NCI-H1417 (cell line): ENCODE results near the gene ADGRB3.
"Not testable (repeated sequence)": the region's sequence is repeated elsewhere in the genome, so short reads cannot be mapped to it uniquely, and the experiment has no call there.

Source experiments
- DNase-seq, 3 experiments: peaks; one replicate each; lab custom pipeline; 2025; lab: John Stamatoyannopoulos, UW

ADGRB3 gene

GRCh38 chr6:68779366-68779765 is 144.3 kb downstream of the ADGRB3 start:
- DNase-seq, result no peak

- DNase-seq, result not testable (repeated sequence)
These were observed 155.0 kb downstream of the ADGRB3 start for GRCh38 chr6:68790128-68790527.

GRCh38 chr6:68814976-68815375 is 179.9 kb downstream of the ADGRB3 start:
- DNase-seq, result not testable (repeated sequence)

GRCh38 chr6:68826501-68826900 is 191.4 kb downstream of the ADGRB3 start:
- peak in 1 of 3 experiments; percentile 27 for DNase-seq

GRCh38 chr6:68834551-68834950 is 199.5 kb downstream of the ADGRB3 start:
- DNase-seq, result no peak

- DNase-seq, result no peak
These were observed 203.5 kb downstream of the ADGRB3 start for GRCh38 chr6:68838571-68838970.

- DNase-seq, result no peak
These were observed 217.7 kb downstream of the ADGRB3 start for GRCh38 chr6:68852791-68853190.

GRCh38 chr6:68859233-68859632 is 224.2 kb downstream of the ADGRB3 start:
- no peak for DNase-seq

- DNase-seq, result no peak
These were observed 233.6 kb downstream of the ADGRB3 start for GRCh38 chr6:68868646-68869045.

- DNase-seq, result no peak
These were observed 238.2 kb downstream of the ADGRB3 start for GRCh38 chr6:68873236-68873635.

- DNase-seq, result no peak
These were observed 239.7 kb downstream of the ADGRB3 start for GRCh38 chr6:68874747-68875146.

GRCh38 chr6:68875403-68875802 is 240.3 kb downstream of the ADGRB3 start:
- no peak for DNase-seq

GRCh38 chr6:68876792-68877493 is 241.9 kb downstream of the ADGRB3 start:
- DNase-seq, result peak in 2 of 3 experiments; percentile 18 to 62

- DNase-seq, result no peak
These were observed 245.2 kb downstream of the ADGRB3 start for GRCh38 chr6:68880050-68880813.

GRCh38 chr6:68883325-68883724 is 248.2 kb downstream of the ADGRB3 start:
- DNase-seq, result not testable (repeated sequence)

GRCh38 chr6:68891419-68891818 is 256.3 kb downstream of the ADGRB3 start:
- no peak for DNase-seq

- DNase-seq, result no peak
These were observed 257.4 kb downstream of the ADGRB3 start for GRCh38 chr6:68892452-68892851.

GRCh38 chr6:68895929-68896328 is 260.8 kb downstream of the ADGRB3 start:
- DNase-seq, result no peak

GRCh38 chr6:68901044-68901443 is 266.0 kb downstream of the ADGRB3 start:
- DNase-seq, result no peak

GRCh38 chr6:68911334-68911733 is 276.3 kb downstream of the ADGRB3 start:
- no peak for DNase-seq

- no peak for DNase-seq
These were observed 276.7 kb downstream of the ADGRB3 start for GRCh38 chr6:68911811-68912210.

GRCh38 chr6:68912805-68913204 is 277.7 kb downstream of the ADGRB3 start:
- DNase-seq, result not testable (repeated sequence)

- no peak for DNase-seq
These were observed 280.5 kb downstream of the ADGRB3 start for GRCh38 chr6:68915586-68915985.
